ENCODE results near the gene ZNF672. TPM values are rescaled to one million over a fixed set of nuclear protein-coding genes. Genes with fewer than 3 reads are reported as not detected.

ZNF672 gene
- total and polyA plus RNA-seq, 2 experiments from 2014 or later, result 10.5 to 13.8 TPM

DNA sequence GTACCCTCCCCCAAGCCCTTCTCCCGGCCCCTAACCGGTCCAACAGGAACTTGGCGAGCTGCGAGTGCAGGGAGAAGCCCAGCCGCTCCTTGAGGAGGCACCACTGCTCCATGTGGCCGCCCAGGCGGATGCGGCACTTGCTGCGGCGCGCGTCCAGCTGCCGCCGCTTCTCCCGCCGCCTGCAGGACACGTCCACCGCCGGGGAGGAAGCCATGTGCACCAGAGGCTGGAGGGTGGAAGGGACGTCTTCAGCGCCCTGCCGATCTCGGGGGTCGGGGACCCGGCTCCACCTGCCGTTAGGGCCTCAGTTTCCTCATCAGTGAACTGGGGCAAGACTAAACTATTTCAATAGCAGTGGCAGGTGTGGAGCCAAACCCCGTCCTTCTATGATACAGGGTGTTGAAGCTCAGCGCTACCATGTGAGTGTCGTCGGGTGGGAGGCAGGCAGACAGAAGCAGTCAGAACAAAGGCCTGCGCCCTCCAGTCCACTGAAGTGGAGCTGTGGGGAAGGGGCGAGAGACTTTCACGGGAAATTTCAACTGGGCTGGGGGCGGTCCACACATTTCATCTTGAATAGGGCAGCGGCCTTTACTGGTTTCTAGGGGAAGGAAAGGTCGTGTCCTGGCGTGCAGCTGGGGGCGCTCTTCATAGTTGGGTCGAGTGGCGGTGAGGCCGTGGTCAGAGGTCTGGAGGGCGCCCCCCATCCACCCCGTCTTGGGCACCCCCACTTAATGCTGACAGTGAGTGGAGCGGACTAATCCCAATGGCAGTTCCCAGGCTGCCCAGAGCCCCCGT is 20.3 kb downstream of the ZNF672 start:
- Histone ChIP-seq H2AFZ (peak overlapping the region; percentile 94), H3K4me1 (ENCODE audit: insufficient read depth) (peaks cover 10% of the 10 kb centered on the region), H3K9me2 (ENCODE audit: insufficient read depth) (no peaks in the 10 kb centered on the region), H3K4me3 (peak overlapping the region; percentile 79), H3K36me3 (ENCODE audit: low read depth) (no peaks in the 10 kb centered on the region; the same call in 1 of the 2 replicates), H3K4me2 (ENCODE audit: unreplicated experiment) (peak overlapping the region; percentile 92), H3F3A (ENCODE audit: insufficient read depth) (peaks cover 4% of the 10 kb centered on the region), H4K20me1 (ENCODE audit: insufficient read depth) (no peaks in the 10 kb centered on the region), H3K9ac (peak overlapping the region; percentile 81), H3K27me3 (replicated peaks; ENCODE audit: insufficient read depth) (no peaks in the 10 kb centered on the region), H3K27ac (peak overlapping the region; percentile 35), H3K79me2 (ENCODE audit: insufficient read depth) (peaks cover 11% of the 10 kb centered on the region), H3K9me3 (ENCODE audit: low read depth) (no peaks in the 10 kb centered on the region)
- in situ Hi-C loops (cut with MboI), result no loop called here
- peak; percentile 90 for DNase-seq
- 1 to 2% methylated on average over 32 to 35 of the region's 45 CpGs for WGBS, 2 experiments (ENCODE audit: low coverage in 1 of 2, low lambda C conversion rate in 2 of 2, missing lambda C conversion rate in 2 of 2)
- no peak for TF ChIP-seq EZH2phosphoT487 (IDR thresholded peaks at IDR 0.05; ENCODE audit: insufficient read depth, low read depth)
- TF ChIP-seq EZH2 (IDR thresholded peaks at IDR 0.05; ENCODE audit: insufficient read depth, poor library complexity, severe bottlenecking), result no peak

DNA sequence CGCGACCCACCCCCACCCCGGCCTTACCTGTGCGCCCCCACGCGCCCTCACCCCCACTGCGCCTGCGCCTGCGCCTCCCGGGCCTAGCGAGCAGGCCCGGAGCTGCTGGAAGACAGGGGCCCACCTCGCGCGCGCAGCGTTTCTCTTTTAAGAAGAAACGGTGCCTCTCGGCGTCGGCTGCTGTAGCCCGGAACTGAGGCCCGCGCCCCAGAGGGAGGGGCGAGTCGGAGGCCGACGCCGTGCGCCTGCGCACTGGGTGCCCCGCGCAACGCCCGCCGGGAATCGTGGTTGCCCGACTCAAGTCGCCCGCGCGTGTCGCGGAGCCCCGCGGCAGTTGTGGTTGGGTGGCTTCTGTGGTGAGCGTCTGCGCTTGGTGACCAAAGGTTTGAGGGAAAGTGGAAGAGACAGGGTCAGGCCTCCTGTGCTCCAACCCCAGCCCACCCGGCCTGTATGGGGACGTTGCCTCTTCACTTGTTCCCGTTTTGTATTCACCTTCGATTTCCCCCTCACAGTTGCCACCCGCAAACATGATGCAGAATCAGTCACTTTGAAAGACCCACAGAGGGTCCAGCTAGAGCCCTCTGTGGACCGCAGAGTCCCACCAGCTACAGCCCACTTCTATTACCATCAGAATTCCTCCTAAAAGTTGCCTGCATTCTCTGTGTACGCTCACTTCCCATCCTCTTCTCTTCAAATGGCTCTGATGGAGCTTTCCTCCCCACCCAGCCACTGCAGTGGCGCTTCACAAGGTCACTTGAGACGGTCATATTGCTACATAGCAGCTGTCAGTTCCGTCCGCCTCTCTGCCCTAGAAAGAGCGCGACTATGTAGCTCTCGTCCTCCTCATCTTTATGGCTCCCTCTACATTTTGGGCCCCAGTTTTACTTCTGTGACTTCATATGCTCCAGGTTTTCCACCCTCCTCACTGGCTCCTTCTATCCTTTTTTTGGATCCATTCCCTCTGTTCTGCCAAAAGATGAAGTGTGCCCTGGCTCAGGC is 21.2 kb downstream of the ZNF672 start, which contains the start of gene ZNF692:
Gene ZNF692, minus strand, starts transcription at position 195 of the 999 bp plus-strand sequence. CDS start 776 bp downstream, outside the sequence.
- Histone ChIP-seq H3K4me1 (ENCODE audit: insufficient read depth) (peaks cover 10% of the 10 kb centered on the region), H3F3A (ENCODE audit: insufficient read depth) (no peaks in the 10 kb centered on the region), H3K27ac (peak within 1 kb of the TSS; percentile 42), H3K79me2 (ENCODE audit: insufficient read depth) (peaks cover 11% of the 10 kb centered on the region), H3K9me3 (ENCODE audit: low read depth) (no peaks in the 10 kb centered on the region), H3K9me2 (ENCODE audit: insufficient read depth) (no peaks in the 10 kb centered on the region), H4K20me1 (ENCODE audit: insufficient read depth) (no peaks in the 10 kb centered on the region), H3K27me3 (replicated peaks; ENCODE audit: insufficient read depth) (no peaks in the 10 kb centered on the region), H3K9ac (peak within 1 kb of the TSS; percentile 81), H2AFZ (peak within 1 kb of the TSS; percentile 94), H3K4me3 (peak within 1 kb of the TSS; percentile 79), H3K4me2 (ENCODE audit: unreplicated experiment) (peak within 1 kb of the TSS; percentile 92), H3K36me3 (ENCODE audit: low read depth) (no peaks in the 10 kb centered on the region; the same call in 1 of the 2 replicates)
- TF ChIP-seq EZH2phosphoT487 (IDR thresholded peaks at IDR 0.05; ENCODE audit: insufficient read depth, low read depth) (no peak), EZH2 (IDR thresholded peaks at IDR 0.05; ENCODE audit: insufficient read depth, poor library complexity, severe bottlenecking) (no peak)
- DNase-seq, result peak; percentile 99
- WGBS, 2 experiments (ENCODE audit: low coverage in 1 of 2, low lambda C conversion rate in 2 of 2, missing lambda C conversion rate in 2 of 2), result 6 to 7% methylated on average over 59 to 61 of the region's 62 CpGs
- in situ Hi-C loops (cut with MboI), result no loop called here

DNA sequence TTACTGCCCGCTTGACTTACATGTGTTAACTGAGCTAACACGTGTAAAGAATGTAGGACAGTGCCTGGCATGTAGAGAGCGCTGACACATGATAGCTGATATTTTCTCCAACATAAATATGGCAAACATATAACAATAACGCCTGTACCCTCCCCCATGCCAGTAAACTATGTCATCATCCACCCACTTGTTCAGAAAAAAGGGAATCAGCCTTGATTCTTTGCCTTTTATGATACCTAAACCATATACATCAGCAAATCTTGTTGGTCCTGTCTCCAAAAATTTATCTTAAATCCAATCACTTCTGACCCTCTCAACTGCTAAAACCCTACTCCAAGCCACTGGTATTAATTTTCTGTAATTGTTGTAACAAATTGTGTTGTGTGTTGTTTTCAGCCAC is 22.0 kb downstream of the ZNF672 start:
- peaks cover 10% of the 10 kb centered on the region for H3K4me1 ChIP-seq (ENCODE audit: insufficient read depth)
- peak overlapping the region; percentile 79 for H3K4me3 ChIP-seq
- peak overlapping the region; percentile 94 for H2AFZ ChIP-seq
- peaks cover 11% of the 10 kb centered on the region for H3K79me2 ChIP-seq (ENCODE audit: insufficient read depth)
- no peaks in the 10 kb centered on the region; the same call in 1 of the 2 replicates for H3K36me3 ChIP-seq (ENCODE audit: low read depth)
- H3K9ac ChIP-seq, result no peak overlapping the region
- H3K4me2 ChIP-seq (ENCODE audit: unreplicated experiment), result peak overlapping the region; percentile 77
- WGBS, 2 experiments (ENCODE audit: low coverage in 1 of 2, low lambda C conversion rate in 2 of 2, missing lambda C conversion rate in 2 of 2), result 41 to 42% methylated on average over 4 of the region's 4 CpGs
- H3K27me3 ChIP-seq (replicated peaks; ENCODE audit: insufficient read depth), result no peaks in the 10 kb centered on the region
- H3K27ac ChIP-seq, result peak overlapping the region; percentile 42; the same call in 1 of the 2 replicates
- DNase-seq, result no peak
- TF ChIP-seq EZH2phosphoT487 (IDR thresholded peaks at IDR 0.05; ENCODE audit: insufficient read depth, low read depth) (no peak), EZH2 (IDR thresholded peaks at IDR 0.05; ENCODE audit: insufficient read depth, poor library complexity, severe bottlenecking) (no peak)
- in situ Hi-C loops (cut with MboI), result no loop called here
- no peaks in the 10 kb centered on the region for H3K9me2 ChIP-seq (ENCODE audit: insufficient read depth)
- H3K9me3 ChIP-seq (ENCODE audit: low read depth), result no peaks in the 10 kb centered on the region
- no peaks in the 10 kb centered on the region for H3F3A ChIP-seq (ENCODE audit: insufficient read depth)
- H4K20me1 ChIP-seq (ENCODE audit: insufficient read depth), result no peaks in the 10 kb centered on the region

DNA sequence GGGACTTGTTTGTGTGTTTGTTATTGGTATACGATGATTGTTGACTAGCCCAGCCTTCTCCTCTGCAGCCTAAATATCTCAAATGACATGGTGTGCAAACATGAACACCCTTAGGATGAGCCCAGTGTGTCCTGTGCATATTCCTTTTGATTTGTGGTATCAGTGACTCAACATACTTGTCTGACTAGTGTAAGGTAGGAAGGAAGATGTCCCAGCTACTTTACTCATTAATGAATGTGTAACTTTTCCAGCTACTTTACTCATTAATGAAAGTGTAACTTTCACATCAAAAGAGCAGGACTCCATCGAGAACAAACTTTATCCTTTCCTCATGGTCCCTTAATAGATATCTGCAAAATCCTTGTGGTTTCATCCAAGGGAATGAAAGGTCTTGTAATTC is 23.6 kb downstream of the ZNF672 start:
- H3K27me3 ChIP-seq (replicated peaks; ENCODE audit: insufficient read depth), result no peaks in the 10 kb centered on the region
- DNase-seq, result no peak
- no peaks in the 10 kb centered on the region for H3F3A ChIP-seq (ENCODE audit: insufficient read depth)
- H3K4me1 ChIP-seq (ENCODE audit: insufficient read depth), result peaks cover 10% of the 10 kb centered on the region
- WGBS, 2 experiments (ENCODE audit: low coverage in 1 of 2, low lambda C conversion rate in 2 of 2, missing lambda C conversion rate in 2 of 2), result 71 to 74% methylated on average over 2 of the region's 2 CpGs
- no peak overlapping the region for H3K27ac ChIP-seq
- no peak overlapping the region for H3K4me2 ChIP-seq (ENCODE audit: unreplicated experiment)
- no peaks in the 10 kb centered on the region for H3K9me3 ChIP-seq (ENCODE audit: low read depth)
- no peak for TF ChIP-seq EZH2 (IDR thresholded peaks at IDR 0.05; ENCODE audit: insufficient read depth, poor library complexity, severe bottlenecking)
- no peak for TF ChIP-seq EZH2phosphoT487 (IDR thresholded peaks at IDR 0.05; ENCODE audit: insufficient read depth, low read depth)
- no peak overlapping the region for H3K9ac ChIP-seq
- no peak overlapping the region for H3K4me3 ChIP-seq
- no peaks in the 10 kb centered on the region for H4K20me1 ChIP-seq (ENCODE audit: insufficient read depth)
- in situ Hi-C loops (cut with MboI), result no loop called here
- peaks cover 11% of the 10 kb centered on the region for H3K79me2 ChIP-seq (ENCODE audit: insufficient read depth)
- no peaks in the 10 kb centered on the region for H3K36me3 ChIP-seq (ENCODE audit: low read depth)
- H2AFZ ChIP-seq, result no peak overlapping the region
- H3K9me2 ChIP-seq (ENCODE audit: insufficient read depth), result no peaks in the 10 kb centered on the region

Measured in GM23248 (cell line).